ENCODE data around the gene CEMIP. TPM values are rescaled to one million over a fixed set of nuclear protein-coding genes. Genes with fewer than 3 reads are reported as not detected.
A peak's percentile ranks its signal among the peaks of the same experiment; 100 is the strongest.

Gene CEMIP
- total and polyA plus RNA-seq, 2 of the 13 experiments (the other 11 are each of a cell fraction or from before 2014, with no cell fraction given): 4.3 to 28.5 TPM

DNA sequence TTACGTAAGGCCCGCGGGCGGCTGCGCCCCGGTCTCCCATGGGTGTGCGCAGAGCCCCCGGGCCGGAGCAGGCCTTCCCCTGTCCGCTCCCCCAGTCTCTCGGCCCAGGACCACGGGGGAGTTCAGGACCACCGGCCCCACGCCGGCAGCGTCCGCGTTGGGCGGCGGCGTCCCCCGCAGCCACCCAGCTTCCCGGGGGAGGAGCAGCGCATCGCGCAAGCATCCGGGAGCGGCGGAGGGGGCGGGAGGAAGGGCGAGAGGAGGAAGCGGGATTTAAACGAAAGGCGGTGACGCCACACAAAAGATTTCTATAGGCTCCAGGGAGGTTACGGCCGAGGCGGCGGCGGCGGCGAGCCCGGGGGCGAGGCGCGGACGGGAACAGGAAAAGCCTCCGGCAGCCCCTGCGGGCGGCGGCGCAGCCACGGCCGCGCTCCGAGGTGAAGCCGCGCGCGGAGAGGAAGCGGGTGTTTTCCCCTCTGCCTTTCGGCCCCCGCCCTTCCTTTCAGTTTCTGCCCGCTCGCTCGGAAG is 221.5 kb downstream of the CEMIP start, which contains the start of gene TLNRD1 (continued):
- TF ChIP-seq ZNF616 (CRISPR knock-in tag; IDR thresholded peaks at IDR 0.05; ENCODE audit: low read depth) (peak; percentile 47; the same call in 1 of the 2 replicates), AGO2 (optimal IDR thresholded peaks at IDR 0.05; ENCODE audit: low read depth, low read length) (peak; percentile 35), FOXA1 (IDR thresholded peaks at IDR 0.05) (no peak), FOXA1 (CRISPR knock-in tag; IDR thresholded peaks at IDR 0.05) (peak; percentile 4; the same call in 1 of the 2 replicates), SMARCE1 (IDR thresholded peaks at IDR 0.05; ENCODE audit: borderline replicate concordance) (no peak), GATA4 (IDR thresholded peaks at IDR 0.05; ENCODE audit: borderline replicate concordance, low read depth) (peak; percentile 29; the same call in 1 of the 2 replicates), ZNF879 (CRISPR knock-in tag; IDR thresholded peaks at IDR 0.05) (no peak), E2F2 (CRISPR knock-in tag; IDR thresholded peaks at IDR 0.05; ENCODE audit: borderline replicate concordance) (no peak), ZNF253 (CRISPR knock-in tag; IDR thresholded peaks at IDR 0.05; ENCODE audit: borderline replicate concordance) (no peak), ZNF225 (CRISPR knock-in tag; IDR thresholded peaks at IDR 0.05) (peak; percentile 67; the same call in 1 of the 2 replicates), ZNF12 (CRISPR knock-in tag; IDR thresholded peaks at IDR 0.05) (no peak; the same call in 1 of the 2 replicates), HHEX (CRISPR knock-in tag; IDR thresholded peaks at IDR 0.05) (no peak), SALL1 (CRISPR knock-in tag; IDR thresholded peaks at IDR 0.05) (peak; percentile 62), U2AF2 (IDR thresholded peaks at IDR 0.05; ENCODE audit: low read depth, low read length) (no peak), ZNF883 (CRISPR knock-in tag; IDR thresholded peaks at IDR 0.05; ENCODE audit: not compliant biosample characterization) (no peak), ZNF644 (CRISPR knock-in tag; IDR thresholded peaks at IDR 0.05; ENCODE audit: low read depth) (no peak), ZNF431 (CRISPR knock-in tag; IDR thresholded peaks at IDR 0.05; ENCODE audit: borderline replicate concordance, low read depth) (no peak), ZNF407 (CRISPR knock-in tag; IDR thresholded peaks at IDR 0.05; ENCODE audit: not compliant biosample characterization) (peak; percentile 53), ZIK1 (CRISPR knock-in tag; IDR thresholded peaks at IDR 0.05; ENCODE audit: borderline replicate concordance, low read depth) (no peak; the same call in 1 of the 2 replicates), ARNT (IDR thresholded peaks at IDR 0.05) (no peak), ZNF329 (CRISPR knock-in tag; IDR thresholded peaks at IDR 0.05; ENCODE audit: low read depth) (no peak)
- TF ChIP-seq, protein P1, sequence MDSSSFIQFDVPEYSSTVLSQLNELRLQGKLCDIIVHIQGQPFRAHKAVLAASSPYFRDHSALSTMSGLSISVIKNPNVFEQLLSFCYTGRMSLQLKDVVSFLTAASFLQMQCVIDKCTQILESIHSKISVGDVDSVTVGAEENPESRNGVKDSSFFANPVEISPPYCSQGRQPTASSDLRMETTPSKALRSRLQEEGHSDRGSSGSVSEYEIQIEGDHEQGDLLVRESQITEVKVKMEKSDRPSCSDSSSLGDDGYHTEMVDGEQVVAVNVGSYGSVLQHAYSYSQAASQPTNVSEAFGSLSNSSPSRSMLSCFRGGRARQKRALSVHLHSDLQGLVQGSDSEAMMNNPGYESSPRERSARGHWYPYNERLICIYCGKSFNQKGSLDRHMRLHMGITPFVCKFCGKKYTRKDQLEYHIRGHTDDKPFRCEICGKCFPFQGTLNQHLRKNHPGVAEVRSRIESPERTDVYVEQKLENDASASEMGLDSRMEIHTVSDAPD (CRISPR knock-in tag; IDR thresholded peaks at IDR 0.05): no peak
